Activated CD4-positive, alpha-beta T cell treated with anti-CD3 and anti-CD28 coated beads, Interleukin-2, amount 50 U/mL, for 48 hours (primary cell): ENCODE results near the gene FRMD5.
"Not testable (repeated sequence)": the region's sequence is repeated elsewhere in the genome, so short reads cannot be mapped to it uniquely, and the experiment has no call there.

ENCODE experiments used
- DNase-seq, 2 experiments: peaks; one replicate each; pipeline ENCODE4 v3.0.0-alpha.2; 2020

FRMD5 gene

GRCh38 chr15:44195151-44195740, at the start of gene FRMD5:
Gene FRMD5 (minus strand): TSS chr15:44195271.
- peak; percentile 88 to 92 for DNase-seq

- no peak for DNase-seq
These were observed 48.8 kb upstream of the FRMD5 start for GRCh38 chr15:44243829-44244228.

- no peak for DNase-seq
These were observed 48.1 kb upstream of the FRMD5 start for GRCh38 chr15:44243141-44243540.

GRCh38 chr15:44231842-44232241, 36.8 kb upstream of the FRMD5 start:
- no peak for DNase-seq

GRCh38 chr15:44229301-44229700, 34.2 kb upstream of the FRMD5 start:
- DNase-seq, result not testable (repeated sequence)

GRCh38 chr15:44227584-44227983, 32.5 kb upstream of the FRMD5 start:
- DNase-seq, result no peak

GRCh38 chr15:44227001-44227400, 31.9 kb upstream of the FRMD5 start:
- DNase-seq, result not testable (repeated sequence)

- DNase-seq, result no peak
These were observed 27.4 kb upstream of the FRMD5 start for GRCh38 chr15:44222478-44222877.

- no peak for DNase-seq
These were observed 24.0 kb upstream of the FRMD5 start for GRCh38 chr15:44219073-44219472.

- DNase-seq, result no peak
These were observed 21.9 kb upstream of the FRMD5 start for GRCh38 chr15:44216958-44217357.

GRCh38 chr15:44215594-44215993, 20.5 kb upstream of the FRMD5 start:
- no peak for DNase-seq

GRCh38 chr15:44208956-44209355, 13.9 kb upstream of the FRMD5 start:
- DNase-seq, result no peak

- no peak for DNase-seq
These were observed 12.6 kb upstream of the FRMD5 start for GRCh38 chr15:44207643-44208042.

- no peak for DNase-seq
These were observed 4.3 kb upstream of the FRMD5 start for GRCh38 chr15:44199393-44199792.

- peak; percentile 35 to 38 for DNase-seq
These were observed 534 bp downstream of the FRMD5 start for GRCh38 chr15:44194323-44195150.

- DNase-seq, result peak; percentile 1 to 4
These were observed 1.3 kb downstream of the FRMD5 start for GRCh38 chr15:44193651-44194322.

- DNase-seq, result no peak
These were observed 6.3 kb downstream of the FRMD5 start for GRCh38 chr15:44188795-44189194.

- no peak for DNase-seq
These were observed 8.4 kb downstream of the FRMD5 start for GRCh38 chr15:44186705-44187104.

- no peak for DNase-seq
These were observed 11.7 kb downstream of the FRMD5 start for GRCh38 chr15:44183363-44183762.

- no peak for DNase-seq
These were observed 13.7 kb downstream of the FRMD5 start for GRCh38 chr15:44181410-44181809.

GRCh38 chr15:44177139-44177538, 17.9 kb downstream of the FRMD5 start:
- DNase-seq, result no peak

- DNase-seq, result no peak
These were observed 21.3 kb downstream of the FRMD5 start for GRCh38 chr15:44173813-44174212.

GRCh38 chr15:44163370-44163769, 31.7 kb downstream of the FRMD5 start:
- no peak for DNase-seq

- DNase-seq, result no peak
These were observed 34.3 kb downstream of the FRMD5 start for GRCh38 chr15:44160796-44161195.
